Gastrocnemius medialis (tissue), 4 donors: Measurements from ENCODE around the gene MYO7A. TPM values are rescaled to one million over a fixed set of nuclear protein-coding genes. Genes with fewer than 3 reads are reported as not detected.

ENCODE experiments used
- ATAC-seq, 2 donors: fragments of 150-250 bp; one replicate each; pipeline ENCODE4 v1.9.1; 2016
- DNase-seq, 2 donors: peaks; one replicate each; pipeline ENCODE4 v3.0.0-alpha.2; 2019
- H3K27ac ChIP-seq, 4 donors: fragments of 200-600 bp; sonication (generic); 1 replicate in 1 of 4; 2 replicates in 3 of 4; pipeline ENCODE4 v1.5.1; 2016 to 2018; ENCODE audit warnings: mild to moderate bottlenecking in 2 of 4, moderate library complexity in 1 of 4
- H3K27me3 ChIP-seq, 3 donors: fragments of 200-600 bp; sonication (generic) in 2 of 3; 1 replicate in 1 of 3; 2 replicates in 2 of 3; pipeline versions ENCODE4 v1.5.1 to v1.6.0; 2016 to 2019; ENCODE audit warnings: mild to moderate bottlenecking in 1 of 3, moderate library complexity in 1 of 3
- H3K36me3 ChIP-seq, 2 donors: fragments of 200-600 bp; sonication (generic) in 1 of 2; one replicate each; pipeline ENCODE4 v1.5.1; 2017 to 2018
- H3K4me1 ChIP-seq, 2 donors: fragments of 200-600 bp; sonication (generic) in 1 of 2; one replicate each; pipeline ENCODE4 v1.5.1; 2016 to 2017; ENCODE audit warnings: mild to moderate bottlenecking in 2 of 2
- H3K4me3 ChIP-seq, 4 donors: fragments of 200-600 bp; sonication (generic) in 3 of 4; 1 replicate in 1 of 4; 2 replicates in 3 of 4; pipeline ENCODE4 v1.5.1; 2016 to 2019; ENCODE audit warnings: mild to moderate bottlenecking in 2 of 4
- H3K9me3 ChIP-seq, 3 donors: fragments of 200-600 bp; sonication (generic) in 2 of 3; 1 replicate in 1 of 3; 2 replicates in 2 of 3; pipeline ENCODE4 v1.5.1; 2016 to 2019
- CTCF ChIP-seq, 5 experiments: fragments of 450-650 bp in 3 of 5; fragments of 200-600 bp in 2 of 5; sonication (generic) in 2 of 5; IDR thresholded peaks in 4 of 5; conservative IDR thresholded peaks in 1 of 5; 1 replicate in 4 of 5; 2 replicates in 1 of 5; pipeline ENCODE4 v1.5.1; 2016 to 2019; ENCODE audit warnings: antibody characterized with exemption in 5 of 5, mild to moderate bottlenecking in 3 of 5, moderate library complexity in 3 of 5
- POLR2A ChIP-seq, 2 donors: fragments of 450-650 bp; IDR thresholded peaks; one replicate each; pipeline ENCODE4 v1.6.1; 2017; ENCODE audit warnings: antibody characterized with exemption in 2 of 2, mild to moderate bottlenecking in 2 of 2, moderate library complexity in 2 of 2
- in situ Hi-C, 4 donors: fragments of 200-750 bp; cut with MboI; loops; one replicate each; pipeline versions ENCODE4 v1.15.0 to v1.8.0; 2017; ENCODE audit warnings: low sequenced_read_pairs in 4 of 4
- intact Hi-C: fragments of 100-400 bp; cut with DNase I; formaldehyde crosslinking; loops from one replicate; pipeline ENCODE4 v1.15.1; 2023; ENCODE audit warnings: low total_unique reads
- total RNA-seq, 4 donors: library from RNA; depleted of rRNA; stranded (reverse); fragments of >200 nt; gene quantifications; one replicate each; pipeline versions ENCODE4 v1.1.0 to v1.2.3, GENCODE V29; 2016

Gene MYO7A
- total RNA-seq, 4 donors from 2014 or later: 1.6 to 3.5 (median 2.1) TPM

- no peak overlapping the region for H3K4me3 ChIP-seq
- H3K9me3 ChIP-seq: no peaks in the 10 kb centered on the region
- in situ Hi-C loops (loop anchor here in 2 of 4 donors (10.0 kb wide), 2 partner anchors 64 to 74 kb away; no protein-coding TSS in a partner anchor), intact Hi-C loops (loop anchor here (10.0 kb wide), 1 partner anchor 354 kb away; the partner anchor contains the start of gene PAK1)
- H3K27ac ChIP-seq: no peak overlapping the region
- no peaks in the 10 kb centered on the region for H3K36me3 ChIP-seq
- H3K27me3 ChIP-seq: no peaks in the 10 kb centered on the region
- peaks cover 3 to 7% of the 10 kb centered on the region in 2 donors for H3K4me1 ChIP-seq
- DNase-seq (no peak), ATAC-seq (no peak)
- TF ChIP-seq CTCF (IDR thresholded peaks at IDR 0.05 in 4 of 5, conservative IDR thresholded peaks at IDR 0.05 in 1 of 5) (no peak), POLR2A (IDR thresholded peaks at IDR 0.05) (no peak)
These were observed 7.5 kb upstream of the MYO7A start for GRCh38 chr11:77120571-77120970.

- peaks cover 3 to 7% of the 10 kb centered on the region in 2 donors for H3K4me1 ChIP-seq
- H3K36me3 ChIP-seq: no peaks in the 10 kb centered on the region
These were observed 6.9 kb upstream of the MYO7A start for GRCh38 chr11:77121096-77121640.

GRCh38 chr11:77121876-77122575 is 6.0 kb upstream of the MYO7A start:
- in situ Hi-C loops: loop anchor here in 2 of 4 donors (10.0 kb wide), 2 partner anchors 63 to 73 kb away; no protein-coding TSS in a partner anchor

More at GRCh38 chr11:77121096-77121640, 6.9 kb upstream of the MYO7A start:
- DNase-seq (no peak), ATAC-seq (no peak)
- TF ChIP-seq CTCF (IDR thresholded peaks at IDR 0.05 in 4 of 5, conservative IDR thresholded peaks at IDR 0.05 in 1 of 5) (no peak), POLR2A (IDR thresholded peaks at IDR 0.05) (no peak)
- Histone ChIP-seq H3K27me3 (no peaks in the 10 kb centered on the region), H3K27ac (no peak overlapping the region), H3K9me3 (no peaks in the 10 kb centered on the region), H3K4me3 (no peak overlapping the region)
- intact Hi-C loops: loop anchor here (10.0 kb wide), 1 partner anchor 354 kb away; the partner anchor contains the start of gene PAK1
- in situ Hi-C loops: loop anchor here in 2 of 4 donors (10.0 kb wide), 2 partner anchors 64 to 74 kb away; no protein-coding TSS in a partner anchor

DNA sequence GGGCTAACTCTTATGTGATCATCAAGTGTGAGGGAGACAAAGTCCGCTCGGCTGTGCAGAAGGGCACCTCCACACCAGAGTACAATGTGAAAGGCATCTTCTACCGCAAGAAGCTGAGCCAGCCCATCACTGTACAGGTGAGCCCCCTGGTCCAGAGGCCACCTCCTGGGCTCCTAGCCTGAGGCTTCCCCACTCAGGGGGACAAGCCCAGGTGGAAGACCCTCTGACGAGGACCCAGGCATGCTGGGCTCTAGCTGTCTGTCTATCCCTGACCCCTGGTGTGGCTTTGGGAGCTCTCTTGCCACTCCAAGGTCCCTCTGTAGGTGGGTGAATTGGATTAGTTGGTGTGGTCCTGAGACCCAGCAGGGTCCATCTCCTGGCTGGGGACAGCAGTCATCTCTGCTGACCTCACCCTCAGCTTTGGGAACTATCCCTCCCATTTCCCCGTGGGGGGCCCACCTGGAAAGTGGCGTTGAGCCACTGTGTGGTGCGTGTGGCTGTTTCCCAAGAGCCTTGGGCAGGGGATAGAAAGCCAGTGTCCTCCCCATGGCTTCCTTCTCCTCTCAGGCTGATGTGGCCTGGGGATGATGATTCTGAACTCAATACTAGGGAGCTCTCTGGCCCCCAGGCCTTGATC is 5.4 kb upstream of the MYO7A start:
- TF ChIP-seq POLR2A (IDR thresholded peaks at IDR 0.05) (no peak), CTCF (IDR thresholded peaks at IDR 0.05 in 4 of 5, conservative IDR thresholded peaks at IDR 0.05 in 1 of 5) (no peak)
- intact Hi-C loops: loop anchor here (10.0 kb wide), 1 partner anchor 352 kb away; the partner anchor contains the start of gene PAK1
- no peak for DNase-seq
- ATAC-seq: no peak
- no peaks in the 10 kb centered on the region for H3K36me3 ChIP-seq
- H3K9me3 ChIP-seq: no peaks in the 10 kb centered on the region
- no peak overlapping the region for H3K27ac ChIP-seq
- H3K27me3 ChIP-seq: no peaks in the 10 kb centered on the region
- peaks cover 3 to 7% of the 10 kb centered on the region in 2 donors for H3K4me1 ChIP-seq
- no peak overlapping the region for H3K4me3 ChIP-seq
- in situ Hi-C loops: loop anchor here in 2 of 4 donors (10.0 kb wide), 2 partner anchors 62 to 72 kb away; no protein-coding TSS in a partner anchor

More at GRCh38 chr11:77121876-77122575, 6.0 kb upstream of the MYO7A start:
- Histone ChIP-seq H3K4me1 (peaks cover 3 to 7% of the 10 kb centered on the region in 2 donors), H3K9me3 (no peaks in the 10 kb centered on the region), H3K36me3 (no peaks in the 10 kb centered on the region), H3K27me3 (no peaks in the 10 kb centered on the region), H3K27ac (no peak overlapping the region), H3K4me3 (no peak overlapping the region)
- DNase-seq (no peak), ATAC-seq (no peak)
- intact Hi-C loops: loop anchor here (10.0 kb wide), 1 partner anchor 353 kb away; the partner anchor contains the start of gene PAK1
- TF ChIP-seq POLR2A (IDR thresholded peaks at IDR 0.05): no peak
- TF ChIP-seq CTCF (IDR thresholded peaks at IDR 0.05 in 4 of 5, conservative IDR thresholded peaks at IDR 0.05 in 1 of 5): no peak
